KMS-11 (cell line): ENCODE data around the gene H1-8.

Experiments
- H2AFZ ChIP-seq: fragments of 200-600 bp; sonication (generic); 2 replicates; pipeline ENCODE4 v1.6.1; 2016; ENCODE audit warnings: antibody characterized with exemption, mixed run types, low read depth
- H3K27ac ChIP-seq: fragments of 200-600 bp; sonication (generic); 2 replicates; pipeline ENCODE4 v1.6.1; 2016; ENCODE audit warnings: mild to moderate bottlenecking, mixed run types
- H3K27me3 ChIP-seq: fragments of 200-600 bp; sonication (generic); 2 replicates; pipeline ENCODE4 v1.6.1; 2017; ENCODE audit warnings: mild to moderate bottlenecking, low read depth, mixed run types, moderate library complexity; ENCODE audit not compliant: insufficient read depth
- H3K36me3 ChIP-seq: fragments of 200-600 bp; sonication (generic); 2 replicates; pipeline ENCODE4 v1.6.1; 2017; ENCODE audit warnings: mild to moderate bottlenecking, mixed run types; ENCODE audit not compliant: insufficient read depth
- H3K4me1 ChIP-seq: fragments of 200-600 bp; sonication (generic); 2 replicates; pipeline ENCODE4 v1.6.1; 2016; ENCODE audit warnings: mild to moderate bottlenecking, low read depth, mixed run types; ENCODE audit not compliant: poor library complexity, severe bottlenecking
- H3K4me2 ChIP-seq: fragments of 200-600 bp; sonication (generic); 2 replicates; pipeline ENCODE4 v1.7.0; 2016; ENCODE audit warnings: mild to moderate bottlenecking, mixed run types
- H3K4me3 ChIP-seq: fragments of 200-600 bp; sonication (generic); IDR thresholded peaks from 2 replicates; pipeline ENCODE4 v1.6.1; 2017; ENCODE audit warnings: low read depth, low read length, mixed read lengths; ENCODE audit not compliant: insufficient read depth
- H3K79me2 ChIP-seq: fragments of 200-600 bp; sonication (generic); 2 replicates; pipeline ENCODE4 v1.6.1; 2016; ENCODE audit warnings: low read depth, mixed run types; ENCODE audit not compliant: insufficient read depth
- H3K9ac ChIP-seq: fragments of 200-600 bp; sonication (generic); 2 replicates; pipeline ENCODE4 v1.6.1; 2016; ENCODE audit warnings: mild to moderate bottlenecking, mixed run types
- H4K20me1 ChIP-seq: fragments of 200-600 bp; sonication (generic); 2 replicates; pipeline ENCODE4 v1.6.1; 2016; ENCODE audit warnings: mild to moderate bottlenecking, mixed run types; ENCODE audit not compliant: insufficient read depth
- TF ChIP-seq, protein P1 (sequence below): fragments of 200-600 bp; sonication (generic); conservative IDR thresholded peaks from 2 replicates; pipeline ENCODE4 v1.6.1; 2017; ENCODE audit warnings: low read depth, mild to moderate bottlenecking, antibody characterized with exemption, low read length, moderate library complexity, mixed read lengths

Gene H1-8

DNA sequence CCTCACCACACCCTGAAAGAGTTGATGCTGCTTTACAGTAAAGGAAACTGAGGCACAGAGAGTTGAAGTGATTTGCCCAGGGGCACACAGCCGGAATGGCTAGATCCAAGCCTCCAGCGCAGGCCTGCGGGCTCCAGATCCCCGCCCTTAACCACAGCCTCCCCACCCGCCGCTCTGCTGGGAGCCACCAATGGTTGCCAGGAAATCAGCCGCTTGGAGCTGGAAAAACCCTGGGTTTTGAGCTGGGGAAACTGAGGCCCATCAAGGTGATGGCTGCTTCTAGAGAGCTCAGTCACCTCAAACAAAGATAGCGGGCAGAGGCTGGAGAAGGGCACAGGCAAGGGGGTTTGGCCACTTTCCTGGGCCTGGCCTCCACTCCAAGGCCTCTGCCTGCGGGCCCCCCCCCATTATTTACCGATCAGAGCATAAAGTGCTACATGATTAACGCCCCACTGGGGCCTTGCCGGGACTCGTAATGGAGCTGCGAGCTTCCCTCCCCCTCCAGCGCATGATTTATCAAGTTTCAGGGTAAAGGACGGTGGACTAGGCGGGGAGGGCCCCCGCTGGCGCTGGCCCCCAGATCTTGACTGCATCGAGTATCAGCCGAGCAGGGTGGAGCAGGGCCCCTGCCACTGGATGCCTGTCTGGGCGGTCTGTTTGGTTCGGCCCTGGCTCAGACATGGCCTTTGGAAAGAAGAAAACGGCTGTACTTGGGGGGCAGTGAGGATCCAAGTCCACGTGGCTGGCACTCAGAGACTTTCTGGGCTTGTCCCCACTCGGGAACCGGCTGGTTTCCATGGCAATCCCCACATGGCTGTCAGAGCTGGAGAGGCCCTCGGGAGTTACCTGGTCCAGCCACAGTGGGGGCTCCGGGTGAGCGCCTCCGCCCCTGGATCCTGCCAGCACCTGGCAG, 54.4 kb downstream of the H1-8 start:
- no peaks in the 10 kb centered on the region; the same call in 1 of the 2 replicates for H3K79me2 ChIP-seq
- H3K27ac ChIP-seq: no peak overlapping the region

DNA sequence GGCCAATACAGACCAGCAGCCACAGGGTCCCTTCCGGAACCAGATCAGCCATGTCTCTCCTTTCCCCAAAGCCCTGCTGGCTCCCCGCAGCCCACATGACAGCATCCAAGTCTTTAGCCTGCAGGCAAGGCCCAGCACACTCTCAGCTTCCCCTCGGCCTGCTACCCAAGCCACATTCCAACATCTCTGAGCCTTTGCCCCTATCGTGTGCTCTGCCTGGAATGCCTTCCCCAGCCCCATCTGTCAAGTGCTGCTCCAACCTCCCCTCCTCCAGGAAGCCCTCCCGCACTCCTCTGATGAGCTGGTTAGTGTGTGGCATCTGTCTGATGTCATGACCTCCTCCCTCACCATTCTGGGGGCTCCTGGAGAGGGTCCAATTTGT, 55.0 kb downstream of the H1-8 start:
- no peak overlapping the region for H3K4me3 ChIP-seq
- H3K27me3 ChIP-seq: no peaks in the 10 kb centered on the region
- H3K4me2 ChIP-seq: no peak overlapping the region
- H3K4me1 ChIP-seq: no peaks in the 10 kb centered on the region
- no peaks in the 10 kb centered on the region; the same call in 1 of the 2 replicates for H3K79me2 ChIP-seq
- no peaks in the 10 kb centered on the region for H3K36me3 ChIP-seq
- TF ChIP-seq, protein P1, sequence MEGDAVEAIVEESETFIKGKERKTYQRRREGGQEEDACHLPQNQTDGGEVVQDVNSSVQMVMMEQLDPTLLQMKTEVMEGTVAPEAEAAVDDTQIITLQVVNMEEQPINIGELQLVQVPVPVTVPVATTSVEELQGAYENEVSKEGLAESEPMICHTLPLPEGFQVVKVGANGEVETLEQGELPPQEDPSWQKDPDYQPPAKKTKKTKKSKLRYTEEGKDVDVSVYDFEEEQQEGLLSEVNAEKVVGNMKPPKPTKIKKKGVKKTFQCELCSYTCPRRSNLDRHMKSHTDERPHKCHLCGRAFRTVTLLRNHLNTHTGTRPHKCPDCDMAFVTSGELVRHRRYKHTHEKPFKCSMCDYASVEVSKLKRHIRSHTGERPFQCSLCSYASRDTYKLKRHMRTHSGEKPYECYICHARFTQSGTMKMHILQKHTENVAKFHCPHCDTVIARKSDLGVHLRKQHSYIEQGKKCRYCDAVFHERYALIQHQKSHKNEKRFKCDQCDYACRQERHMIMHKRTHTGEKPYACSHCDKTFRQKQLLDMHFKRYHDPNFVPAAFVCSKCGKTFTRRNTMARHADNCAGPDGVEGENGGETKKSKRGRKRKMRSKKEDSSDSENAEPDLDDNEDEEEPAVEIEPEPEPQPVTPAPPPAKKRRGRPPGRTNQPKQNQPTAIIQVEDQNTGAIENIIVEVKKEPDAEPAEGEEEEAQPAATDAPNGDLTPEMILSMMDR: no peak
- no peaks in the 10 kb centered on the region for H4K20me1 ChIP-seq
- no peak overlapping the region for H3K27ac ChIP-seq
- H2AFZ ChIP-seq: no peak overlapping the region
- no peak overlapping the region for H3K9ac ChIP-seq

More for the DNA sequence above, 54.4 kb downstream of the H1-8 start:
- no peaks in the 10 kb centered on the region for H3K27me3 ChIP-seq
- no peaks in the 10 kb centered on the region for H3K36me3 ChIP-seq
- TF ChIP-seq, protein P1: no peak
- no peak overlapping the region for H2AFZ ChIP-seq
- no peaks in the 10 kb centered on the region for H4K20me1 ChIP-seq
- no peak overlapping the region for H3K4me2 ChIP-seq
- H3K9ac ChIP-seq: no peak overlapping the region
- H3K4me1 ChIP-seq: no peaks in the 10 kb centered on the region
- H3K4me3 ChIP-seq: no peak overlapping the region

DNA sequence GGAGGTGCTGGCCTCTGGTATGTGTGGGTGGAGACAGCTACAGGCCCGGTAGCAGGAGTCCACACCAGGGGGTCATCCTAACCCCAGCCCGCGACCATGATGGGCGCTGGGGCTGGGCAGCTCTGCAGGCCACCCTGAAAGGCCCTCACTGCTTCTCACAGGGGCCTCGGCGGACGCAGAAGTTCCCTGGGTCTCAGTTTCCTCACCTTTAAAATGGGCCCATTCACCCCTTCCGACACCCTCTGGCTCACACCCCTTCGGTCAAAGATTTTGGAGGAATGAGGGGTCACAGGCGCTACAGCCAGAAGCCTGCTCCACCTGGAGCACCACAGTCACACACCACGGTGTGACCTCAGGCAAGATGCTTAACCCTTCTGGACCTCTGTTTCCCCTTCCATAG, 55.5 kb downstream of the H1-8 start:
- no peak overlapping the region for H3K27ac ChIP-seq
- no peak overlapping the region for H3K4me3 ChIP-seq
- no peaks in the 10 kb centered on the region; the same call in 1 of the 2 replicates for H3K79me2 ChIP-seq
- no peak overlapping the region for H2AFZ ChIP-seq
- no peaks in the 10 kb centered on the region for H4K20me1 ChIP-seq
- no peaks in the 10 kb centered on the region for H3K4me1 ChIP-seq
- TF ChIP-seq, protein P1: no peak
- no peak overlapping the region for H3K9ac ChIP-seq
- H3K27me3 ChIP-seq: no peaks in the 10 kb centered on the region
- no peak overlapping the region for H3K4me2 ChIP-seq
- no peaks in the 10 kb centered on the region for H3K36me3 ChIP-seq

DNA sequence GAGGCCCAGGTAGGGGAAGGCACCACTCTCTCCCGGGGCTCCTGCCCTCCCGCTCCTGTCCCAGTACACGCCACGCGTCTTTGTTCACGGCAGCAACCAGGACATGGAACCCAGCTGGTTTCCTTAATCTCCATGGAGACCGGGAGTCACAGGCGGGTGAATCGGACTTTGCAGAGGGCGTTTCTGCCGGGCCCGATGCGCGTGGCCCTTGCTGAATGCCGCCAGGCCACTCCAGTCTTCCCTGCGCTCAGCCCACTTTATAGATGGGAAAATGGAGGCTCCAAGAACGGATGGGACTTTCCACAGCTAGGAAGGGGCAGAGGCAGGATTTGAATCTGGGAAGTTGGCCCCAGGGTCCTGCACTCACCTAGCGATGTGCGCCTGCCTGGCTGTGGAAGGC, 56.1 kb downstream of the H1-8 start:
- TF ChIP-seq, protein P1: no peak
- Histone ChIP-seq H4K20me1 (no peaks in the 10 kb centered on the region), H3K4me2 (no peak overlapping the region), H3K79me2 (no peaks in the 10 kb centered on the region; the same call in 1 of the 2 replicates), H3K4me3 (no peak overlapping the region), H3K9ac (no peak overlapping the region), H3K27me3 (no peaks in the 10 kb centered on the region), H2AFZ (no peak overlapping the region), H3K4me1 (no peaks in the 10 kb centered on the region), H3K27ac (no peak overlapping the region), H3K36me3 (no peaks in the 10 kb centered on the region)
